GM20000 (cell line): ENCODE measurements around the gene NLRP5.

ENCODE experiments used
- DNase-seq: peaks from one replicate; pipeline ENCODE4 v3.0.0; 2012; ENCODE audit warnings: low spot score
- TF ChIP-seq, protein P1 (sequence below): IDR thresholded peaks from 2 replicates; pipeline ENCODE4 v1.5.1; 2012; ENCODE audit warnings: mild to moderate bottlenecking, control low read depth; ENCODE audit errors: extremely low read depth, missing control alignments

The NLRP5 gene

DNA sequence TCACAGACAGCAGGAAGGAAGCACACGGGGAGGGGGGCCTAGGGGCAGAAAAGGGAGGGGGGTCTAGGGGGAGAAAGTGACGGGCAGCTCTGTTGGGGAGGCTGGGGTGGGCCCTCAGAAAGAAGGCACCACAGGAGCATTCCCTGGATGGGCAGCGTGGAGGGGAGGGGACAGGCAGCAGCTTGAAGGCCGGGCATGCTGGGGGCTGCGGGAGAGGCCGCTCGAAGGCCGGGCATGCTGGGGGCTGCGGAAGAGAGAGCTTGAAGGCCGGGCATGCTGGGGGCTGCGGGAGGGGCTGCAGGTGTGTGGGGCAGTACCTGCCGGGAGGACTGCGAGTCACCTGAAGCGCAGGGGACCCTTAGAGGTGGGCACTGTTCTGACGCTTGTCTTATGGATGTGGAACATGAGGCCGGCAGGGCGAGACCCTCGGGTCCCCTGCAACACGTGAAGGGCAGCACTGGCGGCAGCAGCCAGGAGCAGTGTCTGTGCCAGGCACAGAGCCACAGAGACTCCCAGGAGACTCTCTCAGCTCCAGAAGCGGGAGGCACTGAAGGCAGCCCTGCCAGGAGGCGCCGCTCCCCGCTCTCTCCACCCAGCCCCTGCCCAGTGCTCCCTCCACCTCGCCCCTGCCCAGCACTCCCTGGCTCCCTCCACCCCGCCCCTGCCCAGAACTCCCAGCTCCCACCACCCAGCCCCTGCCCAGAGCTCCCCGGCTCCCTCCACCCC, 121.2 kb downstream of the NLRP5 start:
- DNase-seq: no peak
- TF ChIP-seq, protein P1, sequence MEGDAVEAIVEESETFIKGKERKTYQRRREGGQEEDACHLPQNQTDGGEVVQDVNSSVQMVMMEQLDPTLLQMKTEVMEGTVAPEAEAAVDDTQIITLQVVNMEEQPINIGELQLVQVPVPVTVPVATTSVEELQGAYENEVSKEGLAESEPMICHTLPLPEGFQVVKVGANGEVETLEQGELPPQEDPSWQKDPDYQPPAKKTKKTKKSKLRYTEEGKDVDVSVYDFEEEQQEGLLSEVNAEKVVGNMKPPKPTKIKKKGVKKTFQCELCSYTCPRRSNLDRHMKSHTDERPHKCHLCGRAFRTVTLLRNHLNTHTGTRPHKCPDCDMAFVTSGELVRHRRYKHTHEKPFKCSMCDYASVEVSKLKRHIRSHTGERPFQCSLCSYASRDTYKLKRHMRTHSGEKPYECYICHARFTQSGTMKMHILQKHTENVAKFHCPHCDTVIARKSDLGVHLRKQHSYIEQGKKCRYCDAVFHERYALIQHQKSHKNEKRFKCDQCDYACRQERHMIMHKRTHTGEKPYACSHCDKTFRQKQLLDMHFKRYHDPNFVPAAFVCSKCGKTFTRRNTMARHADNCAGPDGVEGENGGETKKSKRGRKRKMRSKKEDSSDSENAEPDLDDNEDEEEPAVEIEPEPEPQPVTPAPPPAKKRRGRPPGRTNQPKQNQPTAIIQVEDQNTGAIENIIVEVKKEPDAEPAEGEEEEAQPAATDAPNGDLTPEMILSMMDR: no peak

DNA sequence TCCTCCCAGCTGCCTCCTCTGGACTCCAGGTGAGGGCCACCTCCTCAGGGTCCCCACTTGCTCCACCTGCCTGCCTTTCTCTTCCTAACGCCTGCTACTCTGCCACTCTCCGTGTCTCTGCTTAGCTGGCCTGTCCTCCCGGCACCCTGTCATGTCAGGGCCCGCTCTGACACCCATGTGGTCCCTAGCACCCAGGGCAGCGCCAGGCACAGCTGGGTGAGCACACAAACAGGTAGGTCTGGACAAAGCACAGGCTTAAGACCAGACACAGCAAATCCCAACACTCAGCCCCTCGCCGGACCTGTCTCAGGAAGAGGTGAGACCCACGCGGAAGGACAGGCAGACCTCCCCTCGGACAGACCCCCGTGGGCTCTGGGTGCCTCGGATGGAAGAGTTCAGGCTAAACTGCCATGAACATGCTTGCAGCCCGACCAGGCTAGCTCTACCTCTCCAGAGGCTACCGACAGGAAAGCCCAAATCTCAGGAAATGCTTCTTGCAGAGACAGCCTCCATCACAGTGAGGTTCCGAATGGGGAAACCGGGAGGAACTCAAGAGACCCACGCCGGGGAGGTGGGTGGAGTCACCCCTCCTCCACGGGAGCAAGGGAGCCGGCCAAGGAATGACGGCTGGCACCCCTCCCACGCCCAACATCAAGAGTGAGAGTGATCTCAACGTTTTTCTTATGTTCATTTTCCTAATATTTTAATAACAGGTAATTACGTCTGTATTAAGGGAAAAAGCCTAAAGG, 122.0 kb downstream of the NLRP5 start:
- TF ChIP-seq, protein P1: no peak
- DNase-seq: no peak

DNA sequence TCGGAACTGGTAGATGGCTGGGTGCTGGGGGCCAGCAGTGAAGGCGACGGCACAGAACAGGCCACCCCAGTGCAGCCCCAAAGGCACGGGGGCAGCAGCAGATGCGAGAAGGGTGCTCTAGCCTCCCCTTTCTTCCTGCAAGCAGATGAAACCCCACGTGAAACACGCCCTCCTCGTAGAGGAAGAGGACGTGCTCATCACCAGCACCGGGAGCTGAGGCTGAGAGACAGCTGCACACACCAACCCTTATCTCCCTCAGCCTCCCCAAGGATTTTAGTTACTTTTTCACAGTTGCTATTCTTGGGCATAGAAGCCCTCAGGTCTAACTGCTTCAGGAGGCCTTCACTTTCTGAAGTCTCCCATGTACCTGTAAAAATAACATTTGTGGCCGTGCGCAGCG, 122.7 kb downstream of the NLRP5 start:
- TF ChIP-seq, protein P1: no peak
- DNase-seq: peak; percentile 65

DNA sequence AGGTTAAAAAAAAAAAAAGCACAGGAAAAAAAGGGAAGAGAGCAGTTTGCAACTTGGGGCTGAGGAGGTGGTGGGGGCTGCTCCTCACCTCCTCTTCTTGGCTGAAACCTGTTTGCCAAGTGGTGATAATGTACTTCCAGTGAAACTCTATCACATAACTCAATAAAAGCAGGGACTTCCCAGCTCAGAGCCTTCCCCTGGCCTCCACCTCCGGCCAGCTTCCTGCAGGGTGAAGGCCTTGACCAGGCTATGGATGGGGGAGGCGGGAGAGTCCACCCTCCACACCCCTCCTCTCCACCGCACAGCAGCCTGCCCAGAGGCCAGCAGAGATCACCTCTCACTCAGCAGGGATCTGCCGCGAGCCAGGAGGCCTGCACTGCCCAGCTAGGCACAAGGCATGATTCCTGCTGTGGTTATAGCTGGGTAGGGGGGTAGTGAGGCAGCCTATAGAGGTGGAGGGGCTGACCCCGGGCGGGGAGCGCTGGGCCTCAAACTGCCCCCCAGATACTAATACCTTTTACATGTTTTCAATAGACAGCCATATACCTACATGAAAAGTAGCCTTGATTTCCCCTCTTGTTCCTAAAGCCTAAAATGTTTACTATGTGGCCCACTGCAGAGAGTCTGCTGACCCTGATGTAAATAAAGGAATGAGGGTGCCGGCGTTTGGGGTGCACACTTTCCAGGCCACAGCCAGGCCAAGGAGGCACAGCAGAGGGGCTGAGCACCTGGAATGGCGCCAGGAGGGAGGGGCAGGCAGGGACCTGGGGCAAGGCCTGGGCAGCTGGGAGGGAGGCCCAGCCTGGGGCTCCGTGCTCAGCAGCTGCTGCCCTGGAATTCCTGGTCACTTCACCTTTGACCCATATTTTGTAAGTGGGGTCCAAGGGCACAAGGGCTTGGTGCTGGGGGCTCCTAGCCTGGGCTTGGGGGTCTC, 124.2 kb downstream of the NLRP5 start:
- DNase-seq: peak; percentile 18
- TF ChIP-seq, protein P1: no peak
